SU-DHL-6 (cell line): ENCODE measurements around the gene LDB2.

Experiments
- H2AFZ ChIP-seq: fragments of 200-600 bp; sonication (generic); 2 replicates; pipeline ENCODE4 v1.6.1; 2014; ENCODE audit warnings: low read depth, mild to moderate bottlenecking, moderate library complexity, mixed read lengths, antibody characterized with exemption, low read length; ENCODE audit not compliant: severe bottlenecking
- H3F3A ChIP-seq: fragments of 200-600 bp; shearing (Covaris generic); 2 replicates; pipeline ENCODE4 v1.6.0; 2016; ENCODE audit warnings: antibody characterized with exemption, mild to moderate bottlenecking; ENCODE audit not compliant: insufficient read depth
- H3K27ac ChIP-seq: fragments of 200-600 bp; sonication (generic); 2 replicates; pipeline ENCODE4 v1.5.1; 2016; ENCODE audit warnings: low read depth, mild to moderate bottlenecking, low read length, moderate library complexity, mixed read lengths
- H3K27me3 ChIP-seq: fragments of 200-600 bp; sonication (generic), shearing (Covaris generic); 2 replicates; pipeline ENCODE4 v1.6.0; 2014; ENCODE audit warnings: mild to moderate bottlenecking, low read length
- H3K36me3 ChIP-seq: fragments of 200-600 bp; sonication (generic); 2 replicates; pipeline ENCODE4 v1.6.1; 2014; ENCODE audit warnings: mild to moderate bottlenecking, low read length, mixed read lengths
- H3K4me2 ChIP-seq: fragments of 300-600, 200-600 bp; shearing (Covaris generic), sonication (generic); 2 replicates; pipeline ENCODE4 v1.6.0; 2014; ENCODE audit warnings: low read length, low read depth, mild to moderate bottlenecking; ENCODE audit not compliant: poor library complexity, severe bottlenecking
- H3K4me3 ChIP-seq: fragments of 200-600 bp; sonication (generic); 2 replicates; pipeline ENCODE4 v1.5.1; 2014; ENCODE audit warnings: antibody characterized with exemption, low read length, mild to moderate bottlenecking, mixed read lengths; ENCODE audit not compliant: insufficient read depth, poor library complexity, severe bottlenecking
- H3K79me2 ChIP-seq: fragments of 200-600 bp; sonication (generic); 2 replicates; pipeline ENCODE4 v1.6.1; 2014; ENCODE audit warnings: mild to moderate bottlenecking, low read length, moderate library complexity; ENCODE audit not compliant: insufficient read depth
- H3K9ac ChIP-seq: fragments of 200-600 bp; sonication (generic); 2 replicates; pipeline ENCODE4 v1.7.0; 2014; ENCODE audit warnings: mild to moderate bottlenecking, low read length
- H3K9me2 ChIP-seq: fragments of 200-600 bp; sonication (generic); replicated peaks from 2 replicates; pipeline ENCODE4 v1.6.1; 2014; ENCODE audit warnings: low read length; ENCODE audit not compliant: insufficient read depth
- H3K9me3 ChIP-seq: fragments of 200-600 bp; sonication (generic); 2 replicates; pipeline ENCODE4 v1.6.1; 2014; ENCODE audit warnings: low read length, mixed read lengths; ENCODE audit not compliant: insufficient read depth
- H4K20me1 ChIP-seq: fragments of 200-600 bp; sonication (generic); 2 replicates; pipeline ENCODE4 v1.6.1; 2014; ENCODE audit warnings: low read depth, mild to moderate bottlenecking, antibody characterized with exemption, low read length, moderate library complexity, mixed read lengths
- CTCF ChIP-seq: fragments of 200-600 bp; sonication (generic); IDR thresholded peaks from one replicate; pipeline ENCODE4 v1.5.1; 2017; ENCODE audit warnings: antibody characterized with exemption, mild to moderate bottlenecking, low read length, moderate library complexity; ENCODE audit not compliant: insufficient read depth, poor library complexity, severe bottlenecking
- EZH2phosphoT487 ChIP-seq: fragments of 200-600 bp; sonication (generic), shearing (Covaris generic); conservative IDR thresholded peaks from 2 replicates; pipeline ENCODE4 v1.6.1; 2018; ENCODE audit warnings: mild to moderate bottlenecking, antibody characterized with exemption, low read length, moderate library complexity, mixed read lengths

LDB2 gene

GRCh38 chr4:16721613-16722291 is 176.7 kb downstream of the LDB2 start:
- Histone ChIP-seq H3K9me3 (no peaks in the 10 kb centered on the region), H3K27me3 (no peaks in the 10 kb centered on the region), H3K79me2 (no peaks in the 10 kb centered on the region), H3K4me3 (no peak overlapping the region), H3K4me2 (no peak overlapping the region), H4K20me1 (no peaks in the 10 kb centered on the region), H3K27ac (no peak overlapping the region), H3K9me2 (no peaks in the 10 kb centered on the region), H3K36me3 (no peaks in the 10 kb centered on the region), H3F3A (no peaks in the 10 kb centered on the region), H3K9ac (no peak overlapping the region), H2AFZ (no peak overlapping the region)
- TF ChIP-seq CTCF: no peak
- TF ChIP-seq EZH2phosphoT487: no peak

GRCh38 chr4:16720761-16721160 is 177.7 kb downstream of the LDB2 start:
- TF ChIP-seq CTCF (no peak), EZH2phosphoT487 (no peak)
- Histone ChIP-seq H2AFZ (no peak overlapping the region), H3K9me2 (no peaks in the 10 kb centered on the region), H3K27ac (no peak overlapping the region), H3K27me3 (no peaks in the 10 kb centered on the region), H3K36me3 (no peaks in the 10 kb centered on the region), H3K79me2 (no peaks in the 10 kb centered on the region), H4K20me1 (no peaks in the 10 kb centered on the region), H3K9ac (no peak overlapping the region), H3K4me2 (no peak overlapping the region), H3K9me3 (no peaks in the 10 kb centered on the region), H3F3A (no peaks in the 10 kb centered on the region), H3K4me3 (no peak overlapping the region)

GRCh38 chr4:16717266-16717970 is 181.0 kb downstream of the LDB2 start:
- Histone ChIP-seq H4K20me1 (no peaks in the 10 kb centered on the region), H3K36me3 (no peaks in the 10 kb centered on the region), H3K27me3 (no peaks in the 10 kb centered on the region), H3K4me2 (no peak overlapping the region), H2AFZ (no peak overlapping the region), H3K9me3 (no peaks in the 10 kb centered on the region), H3K9me2 (no peaks in the 10 kb centered on the region), H3K4me3 (no peak overlapping the region), H3F3A (no peaks in the 10 kb centered on the region), H3K9ac (no peak overlapping the region), H3K79me2 (no peaks in the 10 kb centered on the region), H3K27ac (no peak overlapping the region)
- no peak for TF ChIP-seq CTCF
- no peak for TF ChIP-seq EZH2phosphoT487
